ENCODE results near the gene SLC16A12. TPM values are rescaled to one million over a fixed set of nuclear protein-coding genes. Genes with fewer than 3 reads are reported as not detected.

Gene SLC16A12
- total and polyA plus RNA-seq, 2 experiments from 2014 or later, result 5.7 to 5.9 TPM

GRCh38 chr10:89458784-89459183 is 76.6 kb downstream of the SLC16A12 start:
- Histone ChIP-seq H3K4me2 (peak overlapping the region; percentile 7), H3K36me3 (replicated peaks; ENCODE audit: insufficient read depth, low read depth) (no peaks in the 10 kb centered on the region), H3K27ac (no peak overlapping the region), H3K9me2 (replicated peaks; ENCODE audit: insufficient read depth) (no peaks in the 10 kb centered on the region), H3K4me3 (no peak overlapping the region), H3K9me3 (ENCODE audit: low read depth) (no peaks in the 10 kb centered on the region), H3K4me1 (ENCODE audit: insufficient read depth) (no peaks in the 10 kb centered on the region), H3K27me3 (no peaks in the 10 kb centered on the region), H2AFZ (no peak overlapping the region), H4K20me1 (ENCODE audit: insufficient read depth, poor library complexity, severe bottlenecking) (no peaks in the 10 kb centered on the region), H3K79me2 (no peaks in the 10 kb centered on the region)
- WGBS (ENCODE audit: low lambda C conversion rate, missing lambda C conversion rate), result 78% methylated on average over 1 of the region's 1 CpG
- TF ChIP-seq EZH2phosphoT487 (IDR thresholded peaks at IDR 0.05; ENCODE audit: low read depth, severe bottlenecking, unreplicated experiment), result no peak
- no peak for TF ChIP-seq CTCF (IDR thresholded peaks at IDR 0.05; ENCODE audit: poor library complexity)
- no peak for TF ChIP-seq EZH2 (IDR thresholded peaks at IDR 0.05; ENCODE audit: borderline replicate concordance)
- DNase-seq (ENCODE audit: low spot score), result no peak

GRCh38 chr10:89458291-89458690 is 77.1 kb downstream of the SLC16A12 start:
- no peak for DNase-seq (ENCODE audit: low spot score)
- Histone ChIP-seq H3K9me3 (ENCODE audit: low read depth) (no peaks in the 10 kb centered on the region), H4K20me1 (ENCODE audit: insufficient read depth, poor library complexity, severe bottlenecking) (no peaks in the 10 kb centered on the region), H3K4me1 (ENCODE audit: insufficient read depth) (no peaks in the 10 kb centered on the region), H3K9me2 (replicated peaks; ENCODE audit: insufficient read depth) (no peaks in the 10 kb centered on the region), H3K79me2 (no peaks in the 10 kb centered on the region), H3K27me3 (no peaks in the 10 kb centered on the region), H3K4me2 (peak overlapping the region; percentile 7), H2AFZ (no peak overlapping the region), H3K27ac (no peak overlapping the region), H3K4me3 (no peak overlapping the region), H3K36me3 (replicated peaks; ENCODE audit: insufficient read depth, low read depth) (no peaks in the 10 kb centered on the region)
- 70% methylated on average over 3 of the region's 3 CpGs for WGBS (ENCODE audit: low lambda C conversion rate, missing lambda C conversion rate)
- TF ChIP-seq EZH2phosphoT487 (IDR thresholded peaks at IDR 0.05; ENCODE audit: low read depth, severe bottlenecking, unreplicated experiment), result no peak

GRCh38 chr10:89454561-89455347 is 80.6 kb downstream of the SLC16A12 start:
- Histone ChIP-seq H3K9me3 (ENCODE audit: low read depth) (no peaks in the 10 kb centered on the region), H3K27me3 (no peaks in the 10 kb centered on the region), H3K9me2 (replicated peaks; ENCODE audit: insufficient read depth) (no peaks in the 10 kb centered on the region), H3K27ac (no peak overlapping the region), H2AFZ (no peak overlapping the region), H3K4me3 (no peak overlapping the region), H3K79me2 (no peaks in the 10 kb centered on the region), H3K4me2 (no peak overlapping the region), H3K4me1 (ENCODE audit: insufficient read depth) (no peaks in the 10 kb centered on the region), H3K36me3 (replicated peaks; ENCODE audit: insufficient read depth, low read depth) (no peaks in the 10 kb centered on the region), H4K20me1 (ENCODE audit: insufficient read depth, poor library complexity, severe bottlenecking) (no peaks in the 10 kb centered on the region)
- 54% methylated on average over 1 of the region's 1 CpG for WGBS (ENCODE audit: low lambda C conversion rate, missing lambda C conversion rate)
- DNase-seq (ENCODE audit: low spot score), result no peak
- no peak for TF ChIP-seq EZH2 (IDR thresholded peaks at IDR 0.05; ENCODE audit: borderline replicate concordance)
- TF ChIP-seq EZH2phosphoT487 (IDR thresholded peaks at IDR 0.05; ENCODE audit: low read depth, severe bottlenecking, unreplicated experiment), result no peak
- TF ChIP-seq CTCF (IDR thresholded peaks at IDR 0.05; ENCODE audit: poor library complexity), result no peak

- Histone ChIP-seq H3K27ac (no peak overlapping the region), H3K79me2 (no peaks in the 10 kb centered on the region), H3K9me3 (ENCODE audit: low read depth) (no peaks in the 10 kb centered on the region), H3K4me1 (ENCODE audit: insufficient read depth) (no peaks in the 10 kb centered on the region), H3K4me2 (no peak overlapping the region), H4K20me1 (ENCODE audit: insufficient read depth, poor library complexity, severe bottlenecking) (no peaks in the 10 kb centered on the region), H3K9me2 (replicated peaks; ENCODE audit: insufficient read depth) (no peaks in the 10 kb centered on the region), H3K4me3 (no peak overlapping the region), H3K27me3 (no peaks in the 10 kb centered on the region), H3K36me3 (replicated peaks; ENCODE audit: insufficient read depth, low read depth) (no peaks in the 10 kb centered on the region), H2AFZ (no peak overlapping the region)
- no peak for TF ChIP-seq EZH2phosphoT487 (IDR thresholded peaks at IDR 0.05; ENCODE audit: low read depth, severe bottlenecking, unreplicated experiment)
- no peak for TF ChIP-seq EZH2 (IDR thresholded peaks at IDR 0.05; ENCODE audit: borderline replicate concordance)
- no peak for TF ChIP-seq CTCF (IDR thresholded peaks at IDR 0.05; ENCODE audit: poor library complexity)
- 89% methylated on average over 1 of the region's 1 CpG for WGBS (ENCODE audit: low lambda C conversion rate, missing lambda C conversion rate)
- no peak for DNase-seq (ENCODE audit: low spot score)
Measured at GRCh38 chr10:89452193-89452592, 83.2 kb downstream of the SLC16A12 start.

Measured in hepatocyte (in vitro differentiated cells).